Measurements from ENCODE around the gene IL17F.

IL17F gene

GRCh38 chr6:52187098-52187497, 57.2 kb downstream of the IL17F start:
- DNase-seq: no peak
